ENCODE measurements around the gene FGD3.

DNA sequence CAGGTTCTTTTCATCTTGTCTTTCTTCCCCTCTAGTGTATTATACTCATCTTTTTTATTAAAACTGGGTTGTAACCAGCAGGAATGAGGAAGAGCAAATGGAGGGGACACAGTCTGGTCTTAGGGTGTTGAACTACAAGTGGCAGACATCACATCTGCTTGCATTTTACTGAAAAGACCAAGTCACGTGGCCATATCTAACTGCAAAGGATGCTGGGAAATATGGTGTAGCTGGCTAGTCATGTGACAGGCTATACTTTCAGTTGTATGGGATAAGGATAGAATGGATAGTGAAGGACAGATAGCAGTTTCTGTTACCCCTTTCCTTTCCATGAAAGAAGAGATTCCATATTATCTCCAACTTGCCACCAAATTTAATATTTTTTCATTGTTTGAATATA lies 13.0 kb upstream of the FGD3 start:
- TF ChIP-seq, protein P1, sequence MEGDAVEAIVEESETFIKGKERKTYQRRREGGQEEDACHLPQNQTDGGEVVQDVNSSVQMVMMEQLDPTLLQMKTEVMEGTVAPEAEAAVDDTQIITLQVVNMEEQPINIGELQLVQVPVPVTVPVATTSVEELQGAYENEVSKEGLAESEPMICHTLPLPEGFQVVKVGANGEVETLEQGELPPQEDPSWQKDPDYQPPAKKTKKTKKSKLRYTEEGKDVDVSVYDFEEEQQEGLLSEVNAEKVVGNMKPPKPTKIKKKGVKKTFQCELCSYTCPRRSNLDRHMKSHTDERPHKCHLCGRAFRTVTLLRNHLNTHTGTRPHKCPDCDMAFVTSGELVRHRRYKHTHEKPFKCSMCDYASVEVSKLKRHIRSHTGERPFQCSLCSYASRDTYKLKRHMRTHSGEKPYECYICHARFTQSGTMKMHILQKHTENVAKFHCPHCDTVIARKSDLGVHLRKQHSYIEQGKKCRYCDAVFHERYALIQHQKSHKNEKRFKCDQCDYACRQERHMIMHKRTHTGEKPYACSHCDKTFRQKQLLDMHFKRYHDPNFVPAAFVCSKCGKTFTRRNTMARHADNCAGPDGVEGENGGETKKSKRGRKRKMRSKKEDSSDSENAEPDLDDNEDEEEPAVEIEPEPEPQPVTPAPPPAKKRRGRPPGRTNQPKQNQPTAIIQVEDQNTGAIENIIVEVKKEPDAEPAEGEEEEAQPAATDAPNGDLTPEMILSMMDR (IDR thresholded peaks at IDR 0.05; ENCODE audit: insufficient read depth, low read length, poor library complexity, severe bottlenecking): no peak
- no peak for TF ChIP-seq EZH2phosphoT487 (conservative IDR thresholded peaks at IDR 0.05; ENCODE audit: low read length)

Measured in SU-DHL-6 (cell line).